Esophagus squamous epithelium (tissue), 5 donors: Measurements from ENCODE around the gene PLXNB3. TPM values are rescaled to one million over a fixed set of nuclear protein-coding genes. Genes with fewer than 3 reads are reported as not detected.

Experiments
- DNase-seq: peaks from one replicate; lab custom pipeline; 2025; lab: John Stamatoyannopoulos, UW
- H3K27ac ChIP-seq, 4 donors: fragments of 200-600 bp; sonication (generic); one replicate each; pipeline ENCODE4 v1.5.1; 2016 to 2019; ENCODE audit warnings: mild to moderate bottlenecking in 1 of 4
- H3K27me3 ChIP-seq, 4 donors: fragments of 200-600 bp; sonication (generic); 1 replicate in 3 of 4; 2 replicates in 1 of 4; pipeline versions ENCODE4 v1.5.1 to v1.6.0; 2017 to 2021; ENCODE audit warnings: antibody characterized with exemption in 1 of 4
- H3K36me3 ChIP-seq, 3 donors: fragments of 200-600 bp; sonication (generic); one replicate each; pipeline ENCODE4 v1.5.1; 2016 to 2019
- H3K4me1 ChIP-seq, 3 donors: fragments of 200-600 bp; sonication (generic); one replicate each; pipeline ENCODE4 v1.5.1; 2017 to 2019
- H3K4me3 ChIP-seq, 4 donors: fragments of 200-600 bp; sonication (generic); 1 replicate in 3 of 4; 2 replicates in 1 of 4; pipeline ENCODE4 v1.5.1; 2016 to 2019; ENCODE audit warnings: mild to moderate bottlenecking in 2 of 4, moderate library complexity in 1 of 4
- H3K9me3 ChIP-seq, 3 donors: fragments of 200-600 bp; sonication (generic); one replicate each; pipeline ENCODE4 v1.5.1; 2016 to 2019
- CTCF ChIP-seq, 6 experiments: fragments of 450-650 bp in 4 of 6; fragments of 200-600 bp in 2 of 6; sonication (generic) in 2 of 6; IDR thresholded peaks; one replicate each; pipeline ENCODE4 v1.5.1; 2016 to 2019; ENCODE audit warnings: antibody characterized with exemption in 6 of 6, mild to moderate bottlenecking in 4 of 6, moderate library complexity in 4 of 6
- POLR2A ChIP-seq, 4 donors: fragments of 450-650 bp; IDR thresholded peaks; one replicate each; pipeline ENCODE4 v1.6.1; 2017; ENCODE audit warnings: antibody characterized with exemption in 4 of 4, mild to moderate bottlenecking in 4 of 4, moderate library complexity in 3 of 4
- WGBS, 2 donors: methylation state at CpG; one replicate each; pipeline ENCODE4 v1.1.5; 2018; 5-methylcytosine and 5-hydroxymethylcytosine counted together
- intact Hi-C: fragments of 100-400 bp; cut with DNase I; formaldehyde crosslinking; loops from one replicate; pipeline ENCODE4 v1.15.0; 2022
- total RNA-seq, 4 donors: library from RNA; depleted of rRNA; stranded (reverse); fragments of >200 nt; gene quantifications; one replicate each; pipeline ENCODE4 v1.1.0, GENCODE V29; 2016
- donor health status: DM: yes; HTN: yes; CAD: no.

The PLXNB3 gene
- total RNA-seq, 4 donors from 2014 or later = 3.2 to 13.4 (median 6.9) TPM

GRCh38 chrX:153750127-153750774 is 13.8 kb upstream of the PLXNB3 start:
- Histone ChIP-seq H3K27me3 (no peaks in the 10 kb centered on the region), H3K4me1 (no peaks in the 10 kb centered on the region), H3K9me3 (no peaks in the 10 kb centered on the region), H3K36me3 (no peaks in the 10 kb centered on the region), H3K27ac (no peak overlapping the region), H3K4me3 (no peak overlapping the region)
- intact Hi-C loops = no loop called here
- DNase-seq = no peak
- 68 to 87% methylated on average over 3 to 12 of the region's 12 CpGs for WGBS, 2 donors
- TF ChIP-seq POLR2A (IDR thresholded peaks at IDR 0.05) = no peak
- no peak for TF ChIP-seq CTCF (IDR thresholded peaks at IDR 0.05)

GRCh38 chrX:153755136-153755535 is 8.9 kb upstream of the PLXNB3 start:
- Histone ChIP-seq H3K9me3 (peaks cover 0 to 4% (median 0%) of the 10 kb centered on the region in 3 donors), H3K4me3 (no peak overlapping the region), H3K36me3 (no peaks in the 10 kb centered on the region), H3K27ac (no peak overlapping the region), H3K27me3 (no peaks in the 10 kb centered on the region), H3K4me1 (no peaks in the 10 kb centered on the region)
- intact Hi-C loops = no loop called here
- 83 to 86% methylated on average over 1 of the region's 1 CpG for WGBS, 2 donors
- no peak for TF ChIP-seq POLR2A (IDR thresholded peaks at IDR 0.05)
- no peak for TF ChIP-seq CTCF (IDR thresholded peaks at IDR 0.05)
- DNase-seq = no peak

- no peak overlapping the region for H3K4me3 ChIP-seq
- intact Hi-C loops = no loop called here
- no peaks in the 10 kb centered on the region for H3K9me3 ChIP-seq
- no peak for DNase-seq
- H3K27ac ChIP-seq = no peak overlapping the region
- no peaks in the 10 kb centered on the region for H3K27me3 ChIP-seq
- peaks cover 0 to 30% (median 20%) of the 10 kb centered on the region in 3 donors for H3K4me1 ChIP-seq
- TF ChIP-seq CTCF (IDR thresholded peaks at IDR 0.05) (no peak), POLR2A (IDR thresholded peaks at IDR 0.05) (no peak)
- WGBS, 2 donors = 81 to 93% methylated on average over 3 to 9 of the region's 15 CpGs
- H3K36me3 ChIP-seq = no peaks in the 10 kb centered on the region
These were observed 2.2 kb upstream of the PLXNB3 start for GRCh38 chrX:153761863-153762262.

GRCh38 chrX:153762626-153763173 is 1.3 kb upstream of the PLXNB3 start:
- no peaks in the 10 kb centered on the region for H3K27me3 ChIP-seq
- no peak overlapping the region for H3K4me3 ChIP-seq
- DNase-seq = no peak
- H3K36me3 ChIP-seq = no peaks in the 10 kb centered on the region
- 79 to 80% methylated on average over 3 to 4 of the region's 14 CpGs for WGBS, 2 donors
- intact Hi-C loops = no loop called here
- no peak for TF ChIP-seq CTCF (IDR thresholded peaks at IDR 0.05)
- TF ChIP-seq POLR2A (IDR thresholded peaks at IDR 0.05) = no peak
- peaks cover 0 to 34% (median 20%) of the 10 kb centered on the region in 3 donors for H3K4me1 ChIP-seq
- H3K9me3 ChIP-seq = no peaks in the 10 kb centered on the region
- no peak overlapping the region for H3K27ac ChIP-seq

- intact Hi-C loops = no loop called here
- Histone ChIP-seq H3K4me1 (peaks cover 0 to 34% (median 20%) of the 10 kb centered on the region in 3 donors), H3K27me3 (no peaks in the 10 kb centered on the region), H3K27ac (no peak overlapping the region), H3K36me3 (no peaks in the 10 kb centered on the region), H3K4me3 (no peak overlapping the region), H3K9me3 (no peaks in the 10 kb centered on the region)
- DNase-seq = no peak
- TF ChIP-seq POLR2A (IDR thresholded peaks at IDR 0.05) (no peak), CTCF (IDR thresholded peaks at IDR 0.05) (no peak)
- 72% methylated on average over 4 of the region's 18 CpGs; no CpG with 5 or more reads in 1 of the 2 donors for WGBS, 2 donors
These were observed 634 bp upstream of the PLXNB3 start for GRCh38 chrX:153763298-153763932.
